OCI-LY3 (cell line): Measurements from ENCODE around the gene GPR85.

ENCODE experiments used
- H2AFZ ChIP-seq: fragments of 200-600, 300-600 bp; shearing (Covaris generic); 2 replicates; pipeline ENCODE4 v1.6.0; 2014; ENCODE audit warnings: antibody characterized with exemption, low read depth, low read length
- H3K27ac ChIP-seq: fragments of 200-600, 300-600 bp; sonication (generic); 2 replicates; pipeline ENCODE4 v1.5.1; 2014; ENCODE audit warnings: mild to moderate bottlenecking, low read length, moderate library complexity, mixed read lengths
- H3K27me3 ChIP-seq: fragments of 200-600, 300-600 bp; sonication (generic); 2 replicates; pipeline ENCODE4 v1.6.1; 2014; ENCODE audit warnings: low read depth, low read length, mixed read lengths
- H3K36me3 ChIP-seq: fragments of 200-600, 300-600 bp; sonication (generic); replicated peaks from 2 replicates; pipeline ENCODE3; 2014; ENCODE audit warnings: low read depth, low read length, mixed read lengths
- H3K4me1 ChIP-seq: fragments of 300-600, 200-600 bp; sonication (generic); 2 replicates; pipeline ENCODE4 v1.6.1; 2014; ENCODE audit warnings: low read length, mixed read lengths
- H3K4me2 ChIP-seq: fragments of 200-600, 300-600 bp; sonication (generic); 2 replicates; pipeline ENCODE4 v1.6.1; 2014; ENCODE audit warnings: low read length, mixed read lengths
- H3K4me3 ChIP-seq: fragments of 300-600, 200-600 bp; sonication (generic); 2 replicates; pipeline ENCODE4 v1.5.1; 2014; ENCODE audit warnings: antibody characterized with exemption, mild to moderate bottlenecking, low read length, moderate library complexity
- H3K79me2 ChIP-seq: fragments of 300-600, 200-600 bp; shearing (Covaris generic); 2 replicates; pipeline ENCODE4 v1.6.1; 2014; ENCODE audit warnings: mild to moderate bottlenecking, low read length, mixed read lengths
- H3K9ac ChIP-seq: fragments of 300-600, 200-600 bp; shearing (Covaris generic); 2 replicates; pipeline ENCODE4 v1.6.0; 2014; ENCODE audit warnings: mild to moderate bottlenecking, low read length, moderate library complexity
- H3K9me3 ChIP-seq: fragments of 200-600, 300-600 bp; shearing (Covaris generic); 2 replicates; pipeline ENCODE4 v1.6.1; 2014; ENCODE audit warnings: low read length, mixed read lengths; ENCODE audit not compliant: insufficient read depth
- H4K20me1 ChIP-seq: fragments of 200-600, 300-600 bp; sonication (generic); 2 replicates; pipeline ENCODE4 v1.6.1; 2016; ENCODE audit warnings: low read length, mixed read lengths; ENCODE audit not compliant: insufficient read depth
- CTCF ChIP-seq: fragments of 200-600, 300-600 bp; sonication (generic); IDR thresholded peaks from 2 replicates; pipeline ENCODE4 v1.5.1; 2014; ENCODE audit warnings: antibody characterized with exemption, low read length, low read depth
- EZH2phosphoT487 ChIP-seq: fragments of 200-600 bp; shearing (Covaris generic); IDR thresholded peaks from 2 replicates; pipeline ENCODE4 v1.6.1; 2018; ENCODE audit warnings: antibody characterized with exemption, mixed run types, low read depth

Gene GPR85

GRCh38 chr7:113125728-113126127, 39.1 kb upstream of the GPR85 start:
- H3K4me3 ChIP-seq: no peak overlapping the region

GRCh38 chr7:113122744-113123143, 36.1 kb upstream of the GPR85 start:
- Histone ChIP-seq H3K4me3 (0 out of 2 replicates have a peak overlapping the region, but pooled peaks have one; percentile 13), H3K9me3 (no peaks in the 10 kb centered on the region), H2AFZ (peak overlapping the region; percentile 12; the same call in 1 of the 2 replicates), H3K27me3 (no peaks in the 10 kb centered on the region), H4K20me1 (no peaks in the 10 kb centered on the region), H3K9ac (no peak overlapping the region), H3K36me3 (no peaks in the 10 kb centered on the region), H3K4me2 (peak overlapping the region; percentile 42), H3K4me1 (peaks cover 42% of the 10 kb centered on the region), H3K79me2 (peaks cover under 1% of the 10 kb centered on the region; the same call in 1 of the 2 replicates), H3K27ac (no peak overlapping the region)
- no peak for TF ChIP-seq CTCF

More at GRCh38 chr7:113125728-113126127, 39.1 kb upstream of the GPR85 start:
- Histone ChIP-seq H3K27ac (no peak overlapping the region), H3K9ac (no peak overlapping the region), H3K36me3 (no peaks in the 10 kb centered on the region), H3K79me2 (no peaks in the 10 kb centered on the region), H3K9me3 (no peaks in the 10 kb centered on the region), H3K27me3 (no peaks in the 10 kb centered on the region), H2AFZ (no peak overlapping the region), H3K4me2 (no peak overlapping the region), H3K4me1 (peaks cover 25% of the 10 kb centered on the region), H4K20me1 (no peaks in the 10 kb centered on the region)
- TF ChIP-seq EZH2phosphoT487 (no peak), CTCF (no peak)

GRCh38 chr7:113120647-113121046, 34.0 kb upstream of the GPR85 start:
- Histone ChIP-seq H2AFZ (no peak overlapping the region), H3K9me3 (no peaks in the 10 kb centered on the region), H3K36me3 (peaks cover 5% of the 10 kb centered on the region), H3K79me2 (peaks cover 4% of the 10 kb centered on the region; the same call in 1 of the 2 replicates), H3K4me3 (no peak overlapping the region), H3K27me3 (no peaks in the 10 kb centered on the region), H3K4me2 (peak overlapping the region; percentile 3; the same call in 1 of the 2 replicates), H3K4me1 (peaks cover 45% of the 10 kb centered on the region), H3K9ac (no peak overlapping the region), H4K20me1 (no peaks in the 10 kb centered on the region), H3K27ac (no peak overlapping the region)
- no peak for TF ChIP-seq EZH2phosphoT487
- TF ChIP-seq CTCF: no peak

- Histone ChIP-seq H3K9ac (peak overlapping the region; percentile 67; the same call in 1 of the 2 replicates), H2AFZ (peak overlapping the region; percentile 67), H4K20me1 (no peaks in the 10 kb centered on the region), H3K79me2 (peaks cover 4% of the 10 kb centered on the region; the same call in 1 of the 2 replicates), H3K9me3 (no peaks in the 10 kb centered on the region), H3K4me2 (peak overlapping the region; percentile 74), H3K36me3 (peaks cover 5% of the 10 kb centered on the region), H3K27me3 (no peaks in the 10 kb centered on the region), H3K4me1 (peaks cover 45% of the 10 kb centered on the region), H3K4me3 (peak overlapping the region; percentile 84), H3K27ac (no peak overlapping the region)
- TF ChIP-seq EZH2phosphoT487 (no peak), CTCF (no peak)
Observed at GRCh38 chr7:113119429-113119828, 32.8 kb upstream of the GPR85 start.
